HepG2 (cell line): ENCODE results near the gene CNEP1R1. TPM values are rescaled to one million over a fixed set of nuclear protein-coding genes. Genes with fewer than 3 reads are reported as not detected.

Source experiments
- AKAP8 ChIP-seq: sonication (generic); formaldehyde crosslinking; IDR thresholded peaks from 2 replicates; pipeline ENCODE4 v1.5.1; 2020; ENCODE audit warnings: mild to moderate bottlenecking, missing genetic modification reagents
- ATF1 ChIP-seq: IDR thresholded peaks from 2 replicates; pipeline ENCODE4 v1.6.1; 2016; ENCODE audit warnings: mild to moderate bottlenecking, control low read depth
- ATF7 ChIP-seq, 2 experiments: fragments of 450-650 bp in 1 of 2; sonication (generic) in 1 of 2; formaldehyde crosslinking in 1 of 2; IDR thresholded peaks; 2 replicates each; pipeline versions ENCODE4 v1.4.0 to v1.6.1; 2016 to 2020; ENCODE audit warnings: antibody characterized with exemption in 1 of 2, mild to moderate bottlenecking in 1 of 2, missing genetic modification reagents in 1 of 2
- ERF ChIP-seq: IDR thresholded peaks from 2 replicates; pipeline ENCODE4 v1.6.1; 2018; ENCODE audit warnings: missing biosample characterization, missing genetic modification reagents
- HOXD1 ChIP-seq: sonication (generic); formaldehyde crosslinking; IDR thresholded peaks from 2 replicates; pipeline ENCODE4 v1.5.0; 2020; ENCODE audit warnings: missing genetic modification reagents
- MIER3 ChIP-seq: IDR thresholded peaks from 2 replicates; pipeline ENCODE4 v1.6.1; 2016; ENCODE audit warnings: missing compliant biosample characterization, borderline replicate concordance
- MIXL1 ChIP-seq: IDR thresholded peaks from 2 replicates; pipeline ENCODE4 v1.6.1; 2016
- NRL ChIP-seq: sonication (generic); formaldehyde crosslinking; IDR thresholded peaks from 2 replicates; pipeline ENCODE4 v1.5.0; 2020; ENCODE audit warnings: missing genetic modification reagents, mild to moderate bottlenecking, moderate library complexity, borderline replicate concordance
- PCBP1 ChIP-seq: fragments of 200-400 bp; formaldehyde crosslinking; IDR thresholded peaks from 2 replicates; pipeline ENCODE4 v1.6.1; 2017; ENCODE audit warnings: mild to moderate bottlenecking, low read depth, low read length, borderline replicate concordance
- SAFB2 ChIP-seq: sonication (generic); formaldehyde crosslinking; IDR thresholded peaks from 2 replicates; pipeline ENCODE4 v1.5.1; 2020; ENCODE audit warnings: missing genetic modification reagents, low read depth, mild to moderate bottlenecking, borderline replicate concordance
- SMYD3 ChIP-seq: sonication (generic); formaldehyde crosslinking; IDR thresholded peaks from 2 replicates; pipeline ENCODE4 v1.8.1; 2023; ENCODE audit warnings: mild to moderate bottlenecking, missing genetic modification reagents
- SRSF9 ChIP-seq: fragments of 200-400 bp; formaldehyde crosslinking; IDR thresholded peaks from 2 replicates; pipeline ENCODE4 v1.6.1; 2018; ENCODE audit warnings: borderline replicate concordance, mild to moderate bottlenecking, low read depth, low read length; ENCODE audit not compliant: insufficient read depth, poor library complexity, severe bottlenecking
- ZNF264 ChIP-seq: sonication (generic); formaldehyde crosslinking; IDR thresholded peaks from 2 replicates; pipeline ENCODE4 v1.4.0; 2020; ENCODE audit warnings: missing genetic modification reagents
- ZNF317 ChIP-seq: sonication (generic); formaldehyde crosslinking; IDR thresholded peaks from 2 replicates; pipeline ENCODE4 v1.5.0; 2020; ENCODE audit warnings: mild to moderate bottlenecking, missing genetic modification reagents
- ZNF674 ChIP-seq: sonication (generic); formaldehyde crosslinking; IDR thresholded peaks from 2 replicates; pipeline ENCODE4 v1.5.0; 2020; ENCODE audit warnings: low read depth, mild to moderate bottlenecking, missing genetic modification reagents
- ZNF776 ChIP-seq: sonication (generic); formaldehyde crosslinking; IDR thresholded peaks from 2 replicates; pipeline ENCODE4 v1.4.0; 2020; ENCODE audit warnings: mild to moderate bottlenecking, missing genetic modification reagents
- ZNF790 ChIP-seq: sonication (generic); formaldehyde crosslinking; IDR thresholded peaks from 2 replicates; pipeline ENCODE4 v1.8.0; 2022; ENCODE audit warnings: missing genetic modification reagents, mild to moderate bottlenecking, borderline replicate concordance
- polyA plus RNA-seq, 8 experiments: library from polyadenylated mRNA; depleted of rRNA in 3 of 8; stranded (reverse) in 7 of 8; unstranded in 1 of 8; fragments of >200 nt; fragmentation: Illumina TruSeq in 4 of 8; extraction: Trizol in 4 of 8; gene quantifications; 2 replicates each; pipeline versions ENCODE4 v1.2.1 to v1.2.3, GENCODE V29; 2011 to 2016; ENCODE audit warnings: low read depth in 4 of 8, missing spikeins in 1 of 8, mixed read lengths in 1 of 8; ENCODE audit not compliant: insufficient read depth in 1 of 8
- total RNA-seq, 5 experiments: library from RNA; depleted of rRNA; stranded (reverse); fragments of >200 nt; fragmentation: Illumina TruSeq; extraction: Trizol; gene quantifications; 2 replicates each; pipeline ENCODE4 v1.2.3, GENCODE V29; 2016; ENCODE audit warnings: low read depth in 1 of 5
- TF ChIP-seq, protein P1 (sequence below): sonication (generic); formaldehyde crosslinking; IDR thresholded peaks from 2 replicates; pipeline ENCODE4 v1.5.0; 2020; ENCODE audit warnings: missing genetic modification reagents, mild to moderate bottlenecking, borderline replicate concordance
- TF ChIP-seq, protein P2 (sequence below): sonication (generic); formaldehyde crosslinking; IDR thresholded peaks from 2 replicates; pipeline ENCODE4 v1.4.0; 2020; ENCODE audit warnings: missing genetic modification reagents
- TF ChIP-seq, protein P3 (sequence below): sonication (generic); formaldehyde crosslinking; IDR thresholded peaks from 2 replicates; pipeline ENCODE4 v1.8.0; 2022; ENCODE audit warnings: missing genetic modification reagents, mild to moderate bottlenecking, moderate library complexity, borderline replicate concordance
- TF ChIP-seq, protein P4 (sequence below): sonication (generic); formaldehyde crosslinking; IDR thresholded peaks from 2 replicates; pipeline ENCODE4 v1.4.0; 2020; ENCODE audit warnings: missing genetic modification reagents, mild to moderate bottlenecking, borderline replicate concordance

Gene CNEP1R1
- total and polyA plus RNA-seq, 2 of the 13 experiments (the other 11 are each of a cell fraction or from before 2014, with no cell fraction given): 23.6 to 26.8 TPM

DNA sequence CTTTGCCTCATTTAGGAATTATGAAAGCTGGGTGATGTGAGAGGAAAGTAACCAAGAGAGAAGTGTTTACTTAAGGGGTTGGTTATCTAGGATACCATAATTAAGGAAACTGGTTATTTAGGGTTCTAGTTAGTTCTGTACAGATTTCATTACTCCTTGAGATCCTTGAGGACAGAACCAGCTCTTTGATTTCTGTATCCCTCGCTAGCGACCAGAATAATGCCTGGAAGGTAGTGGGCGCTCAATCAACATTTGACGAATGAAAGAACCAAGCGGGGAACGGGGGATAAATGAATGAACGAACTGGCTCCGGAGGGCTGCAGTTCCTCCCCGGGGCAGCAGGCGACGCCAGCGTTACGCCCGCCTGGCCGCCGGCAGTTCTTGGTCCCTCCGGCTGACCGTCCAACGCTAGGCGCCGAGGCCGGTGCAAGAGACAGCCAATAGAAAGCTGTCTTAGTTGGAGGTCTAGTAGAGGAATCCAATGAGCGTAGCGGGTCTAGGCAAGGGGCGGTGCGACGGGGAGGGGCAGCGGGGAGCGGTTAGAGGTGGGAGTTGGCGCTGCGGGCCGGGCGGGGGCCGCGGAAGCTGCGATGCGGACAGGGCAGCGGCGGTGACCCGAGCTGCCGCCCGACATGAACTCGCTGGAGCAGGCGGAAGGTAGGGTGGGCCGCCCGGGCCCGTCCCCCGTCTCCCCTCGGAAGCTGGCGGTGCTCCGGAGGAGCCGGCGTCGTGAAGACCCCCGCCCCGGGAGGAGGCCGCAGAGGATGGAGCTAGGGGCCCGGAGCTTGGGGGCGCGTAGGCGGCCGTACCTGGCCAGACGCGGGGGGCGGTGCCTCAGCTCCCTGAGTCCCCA is at the start of gene CNEP1R1 (continued):
- TF ChIP-seq, protein P1, sequence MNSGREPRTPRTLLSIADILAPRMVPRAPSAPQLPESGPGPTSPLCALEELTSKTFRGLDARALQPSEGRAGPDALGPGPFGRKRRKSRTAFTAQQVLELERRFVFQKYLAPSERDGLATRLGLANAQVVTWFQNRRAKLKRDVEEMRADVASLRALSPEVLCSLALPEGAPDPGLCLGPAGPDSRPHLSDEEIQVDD: 0 out of 2 replicates have a peak, but pooled peaks have one; percentile 36
- TF ChIP-seq, protein P2, sequence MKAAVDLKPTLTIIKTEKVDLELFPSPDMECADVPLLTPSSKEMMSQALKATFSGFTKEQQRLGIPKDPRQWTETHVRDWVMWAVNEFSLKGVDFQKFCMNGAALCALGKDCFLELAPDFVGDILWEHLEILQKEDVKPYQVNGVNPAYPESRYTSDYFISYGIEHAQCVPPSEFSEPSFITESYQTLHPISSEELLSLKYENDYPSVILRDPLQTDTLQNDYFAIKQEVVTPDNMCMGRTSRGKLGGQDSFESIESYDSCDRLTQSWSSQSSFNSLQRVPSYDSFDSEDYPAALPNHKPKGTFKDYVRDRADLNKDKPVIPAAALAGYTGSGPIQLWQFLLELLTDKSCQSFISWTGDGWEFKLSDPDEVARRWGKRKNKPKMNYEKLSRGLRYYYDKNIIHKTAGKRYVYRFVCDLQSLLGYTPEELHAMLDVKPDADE (CRISPR knock-in tag): 0 out of 2 replicates have a peak, but pooled peaks have one; percentile 70
- TF ChIP-seq, protein P3, sequence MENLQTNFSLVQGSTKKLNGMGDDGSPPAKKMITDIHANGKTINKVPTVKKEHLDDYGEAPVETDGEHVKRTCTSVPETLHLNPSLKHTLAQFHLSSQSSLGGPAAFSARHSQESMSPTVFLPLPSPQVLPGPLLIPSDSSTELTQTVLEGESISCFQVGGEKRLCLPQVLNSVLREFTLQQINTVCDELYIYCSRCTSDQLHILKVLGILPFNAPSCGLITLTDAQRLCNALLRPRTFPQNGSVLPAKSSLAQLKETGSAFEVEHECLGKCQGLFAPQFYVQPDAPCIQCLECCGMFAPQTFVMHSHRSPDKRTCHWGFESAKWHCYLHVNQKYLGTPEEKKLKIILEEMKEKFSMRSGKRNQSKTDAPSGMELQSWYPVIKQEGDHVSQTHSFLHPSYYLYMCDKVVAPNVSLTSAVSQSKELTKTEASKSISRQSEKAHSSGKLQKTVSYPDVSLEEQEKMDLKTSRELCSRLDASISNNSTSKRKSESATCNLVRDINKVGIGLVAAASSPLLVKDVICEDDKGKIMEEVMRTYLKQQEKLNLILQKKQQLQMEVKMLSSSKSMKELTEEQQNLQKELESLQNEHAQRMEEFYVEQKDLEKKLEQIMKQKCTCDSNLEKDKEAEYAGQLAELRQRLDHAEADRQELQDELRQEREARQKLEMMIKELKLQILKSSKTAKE: peak; percentile 79
- TF ChIP-seq AKAP8 (CRISPR knock-in tag) (peak; percentile 80), ZNF776 (CRISPR knock-in tag) (peak; percentile 93), SMYD3 (CRISPR knock-in tag) (peak; percentile 19; the same call in 1 of the 2 replicates), SRSF9 (no peak), ZNF790 (CRISPR knock-in tag) (no peak), MIER3 (peak; percentile 96), NRL (peak; percentile 67), PCBP1 (no peak), HOXD1 (CRISPR knock-in tag) (peak; percentile 92; the same call in 1 of the 2 replicates), ZNF674 (no peak; the same call in 1 of the 2 replicates), ZNF317 (CRISPR knock-in tag) (peak; percentile 89), ERF (peak; percentile 69; the same call in 1 of the 2 replicates), MIXL1 (CRISPR knock-in tag) (peak; percentile 88), SAFB2 (CRISPR knock-in tag) (peak; percentile 87), ATF7 (IDR thresholded peaks at IDR 0.05) (no peak), ATF7 (CRISPR knock-in tag; IDR thresholded peaks at IDR 0.05) (no peak; the same call in 1 of the 2 replicates), ATF1 (no peak), ZNF264 (peak; percentile 84)
- TF ChIP-seq, protein P4, sequence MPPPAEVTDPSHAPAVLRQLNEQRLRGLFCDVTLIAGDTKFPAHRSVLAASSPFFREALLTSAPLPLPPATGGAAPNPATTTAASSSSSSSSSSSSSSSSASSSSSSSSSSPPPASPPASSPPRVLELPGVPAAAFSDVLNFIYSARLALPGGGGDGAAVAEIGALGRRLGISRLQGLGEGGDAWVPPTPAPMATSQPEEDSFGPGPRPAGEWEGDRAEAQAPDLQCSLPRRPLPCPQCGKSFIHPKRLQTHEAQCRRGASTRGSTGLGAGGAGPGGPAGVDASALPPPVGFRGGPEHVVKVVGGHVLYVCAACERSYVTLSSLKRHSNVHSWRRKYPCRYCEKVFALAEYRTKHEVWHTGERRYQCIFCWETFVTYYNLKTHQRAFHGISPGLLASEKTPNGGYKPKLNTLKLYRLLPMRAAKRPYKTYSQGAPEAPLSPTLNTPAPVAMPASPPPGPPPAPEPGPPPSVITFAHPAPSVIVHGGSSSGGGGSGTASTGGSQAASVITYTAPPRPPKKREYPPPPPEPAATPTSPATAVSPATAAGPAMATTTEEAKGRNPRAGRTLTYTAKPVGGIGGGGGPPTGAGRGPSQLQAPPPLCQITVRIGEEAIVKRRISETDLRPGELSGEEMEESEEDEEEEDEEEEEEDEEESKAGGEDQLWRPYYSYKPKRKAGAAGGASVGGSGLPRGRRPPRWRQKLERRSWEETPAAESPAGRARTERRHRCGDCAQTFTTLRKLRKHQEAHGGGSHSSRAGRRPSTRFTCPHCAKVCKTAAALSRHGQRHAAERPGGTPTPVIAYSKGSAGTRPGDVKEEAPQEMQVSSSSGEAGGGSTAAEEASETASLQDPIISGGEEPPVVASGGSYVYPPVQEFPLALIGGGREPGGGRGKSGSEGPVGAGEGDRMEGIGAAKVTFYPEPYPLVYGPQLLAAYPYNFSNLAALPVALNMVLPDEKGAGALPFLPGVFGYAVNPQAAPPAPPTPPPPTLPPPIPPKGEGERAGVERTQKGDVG: no peak
